Measurements from ENCODE around the gene PPRC1.

PPRC1 gene

GRCh38 chr10:102122450-102122849 is 10.4 kb upstream of the PPRC1 start:
- no peak for TF ChIP-seq EZH2 (IDR thresholded peaks at IDR 0.05; ENCODE audit: borderline replicate concordance, low read length)
- TF ChIP-seq CTCF (IDR thresholded peaks at IDR 0.05; ENCODE audit: low read length) = no peak
- peaks cover 27% of the 10 kb centered on the region for H3K4me1 ChIP-seq (ENCODE audit: insufficient read depth, low read length, severe bottlenecking)
- no peaks in the 10 kb centered on the region for H3K79me2 ChIP-seq (ENCODE audit: insufficient read depth, low read length)
- H2AFZ ChIP-seq (ENCODE audit: low read length) = no peak overlapping the region
- H3K9me3 ChIP-seq (ENCODE audit: low read length) = no peaks in the 10 kb centered on the region
- no peaks in the 10 kb centered on the region for H3K9me2 ChIP-seq (ENCODE audit: low read depth, low read length)
- H3K36me3 ChIP-seq (ENCODE audit: insufficient read depth, low read length) = no peaks in the 10 kb centered on the region
- no peaks in the 10 kb centered on the region for H3K27me3 ChIP-seq (ENCODE audit: insufficient read depth, low read length)
- no peaks in the 10 kb centered on the region for H4K20me1 ChIP-seq (ENCODE audit: insufficient read depth, low read length)
- no peak overlapping the region for H3K9ac ChIP-seq (ENCODE audit: low read length)
- H3F3A ChIP-seq (ENCODE audit: insufficient read depth, low read length) = no peaks in the 10 kb centered on the region
- no peak overlapping the region for H3K4me3 ChIP-seq (ENCODE audit: low read depth, low read length, poor library complexity, severe bottlenecking)
- H3K27ac ChIP-seq (ENCODE audit: low read depth, low read length, poor library complexity, severe bottlenecking) = no peak overlapping the region
- no peak overlapping the region for H3K4me2 ChIP-seq (ENCODE audit: low read length)

GRCh38 chr10:102123223-102123622 is 9.6 kb upstream of the PPRC1 start:
- Histone ChIP-seq H3K27me3 (ENCODE audit: insufficient read depth, low read length) (no peaks in the 10 kb centered on the region), H3F3A (ENCODE audit: insufficient read depth, low read length) (no peaks in the 10 kb centered on the region), H3K27ac (ENCODE audit: low read depth, low read length, poor library complexity, severe bottlenecking) (no peak overlapping the region), H2AFZ (ENCODE audit: low read length) (no peak overlapping the region), H3K9me2 (ENCODE audit: low read depth, low read length) (no peaks in the 10 kb centered on the region), H4K20me1 (ENCODE audit: insufficient read depth, low read length) (no peaks in the 10 kb centered on the region), H3K9me3 (ENCODE audit: low read length) (no peaks in the 10 kb centered on the region), H3K4me3 (ENCODE audit: low read depth, low read length, poor library complexity, severe bottlenecking) (no peak overlapping the region), H3K79me2 (ENCODE audit: insufficient read depth, low read length) (no peaks in the 10 kb centered on the region), H3K4me1 (ENCODE audit: insufficient read depth, low read length, severe bottlenecking) (peaks cover 19% of the 10 kb centered on the region), H3K4me2 (ENCODE audit: low read length) (no peak overlapping the region), H3K36me3 (ENCODE audit: insufficient read depth, low read length) (no peaks in the 10 kb centered on the region), H3K9ac (ENCODE audit: low read length) (no peak overlapping the region)
- no peak for TF ChIP-seq CTCF (IDR thresholded peaks at IDR 0.05; ENCODE audit: low read length)
- no peak for TF ChIP-seq EZH2 (IDR thresholded peaks at IDR 0.05; ENCODE audit: borderline replicate concordance, low read length)

- peaks cover 34% of the 10 kb centered on the region for H3K79me2 ChIP-seq (ENCODE audit: insufficient read depth, low read length)
- H3K9ac ChIP-seq (ENCODE audit: low read length) = no peak overlapping the region
- H3K4me2 ChIP-seq (ENCODE audit: low read length) = peak overlapping the region; percentile 99; the same call in 1 of the 2 replicates
- H3F3A ChIP-seq (ENCODE audit: insufficient read depth, low read length) = no peaks in the 10 kb centered on the region
- H3K4me3 ChIP-seq (ENCODE audit: low read depth, low read length, poor library complexity, severe bottlenecking) = no peak overlapping the region
- no peaks in the 10 kb centered on the region for H3K9me2 ChIP-seq (ENCODE audit: low read depth, low read length)
- H3K4me1 ChIP-seq (ENCODE audit: insufficient read depth, low read length, severe bottlenecking) = peaks cover 28% of the 10 kb centered on the region
- H3K27ac ChIP-seq (ENCODE audit: low read depth, low read length, poor library complexity, severe bottlenecking) = no peak overlapping the region
- peak overlapping the region; percentile 98; the same call in 1 of the 2 replicates for H2AFZ ChIP-seq (ENCODE audit: low read length)
- H3K27me3 ChIP-seq (ENCODE audit: insufficient read depth, low read length) = no peaks in the 10 kb centered on the region
- no peaks in the 10 kb centered on the region; the same call in 1 of the 2 replicates for H3K36me3 ChIP-seq (ENCODE audit: insufficient read depth, low read length)
- H4K20me1 ChIP-seq (ENCODE audit: insufficient read depth, low read length) = no peaks in the 10 kb centered on the region
- H3K9me3 ChIP-seq (ENCODE audit: low read length) = no peaks in the 10 kb centered on the region
- TF ChIP-seq EZH2 (IDR thresholded peaks at IDR 0.05; ENCODE audit: borderline replicate concordance, low read length) (no peak), CTCF (IDR thresholded peaks at IDR 0.05; ENCODE audit: low read length) (no peak)
These were observed 1.3 kb upstream of the PPRC1 start for GRCh38 chr10:102131286-102132170.
